NCI-H774 (cell line): Measurements from ENCODE around the gene ZNF578.
"Not testable (repeated sequence)": the region's sequence is repeated elsewhere in the genome, so short reads cannot be mapped to it uniquely, and the experiment has no call there.

ENCODE experiments used
- DNase-seq: peaks from one replicate; lab custom pipeline; 2025; lab: John Stamatoyannopoulos, UW

The ZNF578 gene

DNA sequence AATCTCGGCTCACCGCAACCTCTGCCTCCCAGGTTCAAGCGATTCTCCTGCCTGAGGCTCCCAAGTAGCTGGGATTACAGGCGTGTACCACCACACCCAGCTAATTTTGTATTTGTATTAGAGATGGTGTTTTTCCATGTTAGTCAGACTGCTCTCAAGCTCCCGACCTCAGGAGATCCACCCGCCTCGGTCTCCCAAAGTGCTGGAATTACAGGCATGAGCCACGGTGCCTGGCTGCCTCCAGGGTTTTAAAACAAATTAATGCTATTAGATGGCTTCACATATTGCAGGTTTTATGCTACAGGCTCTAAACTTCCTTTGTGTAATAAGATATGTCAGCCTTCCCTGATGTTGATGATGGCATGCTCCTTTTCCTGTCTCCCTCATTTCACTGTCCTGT is 108.3 kb downstream of the ZNF578 start:
- DNase-seq = not testable (repeated sequence)
